Esophagus muscularis mucosa (tissue), 4 donors: Measurements from ENCODE around the gene AGAP1. TPM values are rescaled to one million over a fixed set of nuclear protein-coding genes. Genes with fewer than 3 reads are reported as not detected.
"Not testable (repeated sequence)": the region's sequence is repeated elsewhere in the genome, so short reads cannot be mapped to it uniquely, and the experiment has no call there.

ENCODE experiments used
- DNase-seq: peaks from one replicate; pipeline ENCODE4 v3.0.0-alpha.2; 2017; ENCODE audit errors: extremely low spot score
- H3K27ac ChIP-seq, 4 donors: fragments of 200-600 bp; sonication (generic); replicated peaks in 1 of 4; 1 replicate in 3 of 4; 2 replicates in 1 of 4; pipeline ENCODE4 v1.5.1; 2016 to 2019; ENCODE audit warnings: mild to moderate bottlenecking in 1 of 4
- H3K27me3 ChIP-seq, 4 donors: fragments of 200-600 bp; sonication (generic); one replicate each; pipeline versions ENCODE4 v1.5.1 to v1.6.0; 2016 to 2019
- H3K36me3 ChIP-seq, 4 donors: fragments of 200-600 bp; sonication (generic); one replicate each; pipeline ENCODE4 v1.5.1; 2016 to 2019
- H3K4me1 ChIP-seq, 4 donors: fragments of 200-600 bp; sonication (generic); one replicate each; pipeline ENCODE4 v1.5.1; 2016 to 2019
- H3K4me3 ChIP-seq, 4 donors: fragments of 200-600 bp; sonication (generic); 1 replicate in 2 of 4; 2 replicates in 2 of 4; pipeline ENCODE4 v1.5.1; 2016 to 2019; ENCODE audit warnings: mild to moderate bottlenecking in 4 of 4, moderate library complexity in 1 of 4
- H3K9me3 ChIP-seq, 4 donors: fragments of 200-600 bp; sonication (generic); 1 replicate in 3 of 4; 2 replicates in 1 of 4; pipeline ENCODE4 v1.5.1; 2016 to 2019
- CTCF ChIP-seq, 3 experiments: fragments of 200-600 bp in 2 of 3; fragments of 450-650 bp in 1 of 3; sonication (generic) in 2 of 3; IDR thresholded peaks; one replicate each; pipeline ENCODE4 v1.5.1; 2017 to 2019; ENCODE audit warnings: antibody characterized with exemption in 3 of 3, mild to moderate bottlenecking in 2 of 3, moderate library complexity in 1 of 3
- EP300 ChIP-seq: sonication (generic); formaldehyde crosslinking; IDR thresholded peaks from one replicate; pipeline ENCODE4 v1.6.1; 2017; ENCODE audit warnings: antibody characterized with exemption
- POLR2A ChIP-seq: fragments of 450-650 bp; IDR thresholded peaks from one replicate; pipeline ENCODE4 v1.6.1; 2017; ENCODE audit warnings: antibody characterized with exemption, moderate library complexity, mild to moderate bottlenecking, low read depth
- POLR2AphosphoS5 ChIP-seq, 2 donors: sonication (generic); formaldehyde crosslinking; IDR thresholded peaks; one replicate each; pipeline ENCODE4 v1.6.1; 2017; ENCODE audit warnings: antibody characterized with exemption in 2 of 2
- WGBS: methylation state at CpG from one replicate; pipeline ENCODE4 v1.1.5; 2018; 5-methylcytosine and 5-hydroxymethylcytosine counted together
- intact Hi-C: fragments of 100-400 bp; cut with DNase I; formaldehyde crosslinking; loops from one replicate; pipeline ENCODE4 v1.15.1; 2023
- total RNA-seq, 4 donors: library from RNA; depleted of rRNA; stranded (reverse); fragments of >200 nt; gene quantifications; one replicate each; pipeline versions ENCODE4 v1.1.0 to v1.2.1, GENCODE V29; 2016

AGAP1 gene
- total RNA-seq, 4 donors from 2014 or later = 37.9 to 62.4 (median 47.2) TPM

GRCh38 chr2:235944591-235944990 is 450.7 kb downstream of the AGAP1 start:
- intact Hi-C loops = loop anchor here (10.0 kb wide), 1 partner anchor 160 kb away; no protein-coding TSS in a partner anchor
- no peak for DNase-seq
- no peaks in the 10 kb centered on the region for H3K9me3 ChIP-seq
- no peaks in the 10 kb centered on the region for H3K27me3 ChIP-seq
- H3K36me3 ChIP-seq = peaks cover 0 to 4% (median 0%) of the 10 kb centered on the region in 4 donors
- peaks cover 0 to 9% (median 0%) of the 10 kb centered on the region in 4 donors for H3K4me1 ChIP-seq
- H3K27ac ChIP-seq = no peak overlapping the region
- no peak overlapping the region for H3K4me3 ChIP-seq
- no peak for TF ChIP-seq EP300
- TF ChIP-seq POLR2A = no peak
- TF ChIP-seq CTCF (IDR thresholded peaks at IDR 0.05) = no peak
- TF ChIP-seq POLR2AphosphoS5 (IDR thresholded peaks at IDR 0.05) = no peak
- 94% methylated on average over 10 of the region's 10 CpGs for WGBS

- TF ChIP-seq POLR2AphosphoS5 (IDR thresholded peaks at IDR 0.05) (no peak), POLR2A (no peak), EP300 (no peak), CTCF (IDR thresholded peaks at IDR 0.05) (no peak)
- no peak overlapping the region for H3K4me3 ChIP-seq
- H3K4me1 ChIP-seq = peaks cover 0 to 7% (median 4%) of the 10 kb centered on the region in 4 donors
- no peak for DNase-seq
- WGBS = 86% methylated on average over 11 of the region's 11 CpGs
- no peaks in the 10 kb centered on the region for H3K27me3 ChIP-seq
- no peak overlapping the region for H3K27ac ChIP-seq
- H3K36me3 ChIP-seq = peaks cover 0 to 4% (median 0%) of the 10 kb centered on the region in 4 donors
- intact Hi-C loops = loop anchor here (10.0 kb wide), 1 partner anchor 161 kb away; no protein-coding TSS in a partner anchor
- no peaks in the 10 kb centered on the region for H3K9me3 ChIP-seq
Observed at GRCh38 chr2:235945608-235946140, 451.8 kb downstream of the AGAP1 start.

GRCh38 chr2:235946590-235946989 is 452.7 kb downstream of the AGAP1 start:
- DNase-seq = no peak
- Histone ChIP-seq H3K27me3 (no peaks in the 10 kb centered on the region), H3K27ac (no peak overlapping the region), H3K9me3 (no peaks in the 10 kb centered on the region), H3K36me3 (peaks cover 0 to 4% (median 0%) of the 10 kb centered on the region in 4 donors), H3K4me1 (peaks cover 0 to 7% (median 4%) of the 10 kb centered on the region in 4 donors), H3K4me3 (no peak overlapping the region)
- 97% methylated on average over 6 of the region's 6 CpGs for whole genome bisulfite sequencing
- intact Hi-C loops = loop anchor here (10.0 kb wide), 1 partner anchor 162 kb away; no protein-coding TSS in a partner anchor
- TF ChIP-seq CTCF (IDR thresholded peaks at IDR 0.05) = no peak
- TF ChIP-seq POLR2A = no peak
- no peak for TF ChIP-seq EP300
- no peak for TF ChIP-seq POLR2AphosphoS5 (IDR thresholded peaks at IDR 0.05)

- H3K27ac ChIP-seq, H3K36me3 ChIP-seq, H3K9me3 ChIP-seq, H3K27me3 ChIP-seq, DNase-seq, H3K4me3 ChIP-seq, H3K4me1 ChIP-seq: not testable (repeated sequence)
- intact Hi-C loops = loop anchor here (10.0 kb wide), 1 partner anchor 162 kb away; no protein-coding TSS in a partner anchor
- 95% methylated on average over 6 of the region's 6 CpGs for WGBS
Observed at GRCh38 chr2:235947055-235947454, 453.2 kb downstream of the AGAP1 start.

- no peak for DNase-seq
- WGBS = 83% methylated on average over 17 of the region's 17 CpGs
- Histone ChIP-seq H3K4me3 (no peak overlapping the region), H3K27me3 (no peaks in the 10 kb centered on the region), H3K9me3 (no peaks in the 10 kb centered on the region), H3K36me3 (peaks cover 0 to 17% (median 0%) of the 10 kb centered on the region in 4 donors), H3K4me1 (peaks cover 0 to 7% (median 4%) of the 10 kb centered on the region in 4 donors), H3K27ac (no peak overlapping the region)
- no peak for TF ChIP-seq POLR2AphosphoS5 (IDR thresholded peaks at IDR 0.05)
- TF ChIP-seq POLR2A = no peak
- no peak for TF ChIP-seq CTCF (IDR thresholded peaks at IDR 0.05)
- TF ChIP-seq EP300 = no peak
- intact Hi-C loops = loop anchor here (10.0 kb wide), 1 partner anchor 165 kb away; no protein-coding TSS in a partner anchor
Observed at GRCh38 chr2:235949567-235950472, 456.0 kb downstream of the AGAP1 start.
